T-helper 22 cell (primary cell): Measurements from ENCODE around the gene TTC28.

Source experiments
- DNase-seq: peaks from one replicate; pipeline ENCODE4 v3.0.0-alpha.2; 2020; ENCODE audit warnings: low read depth

The TTC28 gene

GRCh38 chr22:28351476-28351875 lies 328.2 kb downstream of the TTC28 start:
- DNase-seq = no peak

GRCh38 chr22:28348613-28349609 lies 330.7 kb downstream of the TTC28 start:
- no peak for DNase-seq

GRCh38 chr22:28346308-28346707 lies 333.3 kb downstream of the TTC28 start:
- no peak for DNase-seq

GRCh38 chr22:28344918-28345703 lies 334.5 kb downstream of the TTC28 start:
- DNase-seq = no peak

- DNase-seq = no peak
These were observed 338.6 kb downstream of the TTC28 start for GRCh38 chr22:28341001-28341400.

GRCh38 chr22:28333088-28333487 lies 346.6 kb downstream of the TTC28 start:
- no peak for DNase-seq

GRCh38 chr22:28332410-28332809 lies 347.2 kb downstream of the TTC28 start:
- no peak for DNase-seq

GRCh38 chr22:28331695-28332094 lies 347.9 kb downstream of the TTC28 start:
- no peak for DNase-seq

- no peak for DNase-seq
These were observed 350.2 kb downstream of the TTC28 start for GRCh38 chr22:28329186-28330073.

- no peak for DNase-seq
These were observed 350.9 kb downstream of the TTC28 start for GRCh38 chr22:28328756-28329155.

GRCh38 chr22:28316014-28316413 lies 363.6 kb downstream of the TTC28 start:
- no peak for DNase-seq

- DNase-seq = no peak
These were observed 364.7 kb downstream of the TTC28 start for GRCh38 chr22:28314959-28315358.

GRCh38 chr22:28310299-28310698 lies 369.3 kb downstream of the TTC28 start:
- DNase-seq = no peak

- DNase-seq = no peak
These were observed 379.9 kb downstream of the TTC28 start for GRCh38 chr22:28299753-28300152.

GRCh38 chr22:28299309-28299708 lies 380.3 kb downstream of the TTC28 start:
- no peak for DNase-seq

- no peak for DNase-seq
These were observed 382.1 kb downstream of the TTC28 start for GRCh38 chr22:28297504-28297903.

GRCh38 chr22:28296452-28296851 lies 383.2 kb downstream of the TTC28 start:
- no peak for DNase-seq

GRCh38 chr22:28283068-28283654 lies 396.5 kb downstream of the TTC28 start:
- DNase-seq = no peak

- DNase-seq = no peak
These were observed 397.1 kb downstream of the TTC28 start for GRCh38 chr22:28282405-28283067.

- DNase-seq = no peak
These were observed 399.8 kb downstream of the TTC28 start for GRCh38 chr22:28279888-28280287.

- DNase-seq = no peak
These were observed 410.4 kb downstream of the TTC28 start for GRCh38 chr22:28269277-28269676.
